Osteocyte (in vitro differentiated cells): Measurements from ENCODE around the gene TJP2. TPM values are rescaled to one million over a fixed set of nuclear protein-coding genes. Genes with fewer than 3 reads are reported as not detected.

ENCODE experiments used
- DNase-seq: peaks from one replicate; pipeline ENCODE4 v3.0.0; 2021; ENCODE audit warnings: mixed read lengths; ENCODE audit not compliant: unreplicated experiment; ENCODE audit errors: extremely low spot score
- H3K27ac Mint-ChIP-seq: one replicate; pipeline ENCODE4 v1.8.0; 2021; ENCODE audit warnings: mild to moderate bottlenecking, mixed read lengths; ENCODE audit not compliant: unreplicated experiment
- H3K27me3 Mint-ChIP-seq: one replicate; pipeline ENCODE4 v1.8.0; 2021; ENCODE audit warnings: mixed read lengths; ENCODE audit not compliant: unreplicated experiment
- H3K36me3 Mint-ChIP-seq: one replicate; pipeline ENCODE4 v1.8.0; 2021; ENCODE audit warnings: mixed read lengths; ENCODE audit not compliant: unreplicated experiment
- H3K4me1 Mint-ChIP-seq: one replicate; pipeline ENCODE4 v1.8.0; 2021; ENCODE audit warnings: mixed read lengths; ENCODE audit not compliant: unreplicated experiment
- H3K4me3 Mint-ChIP-seq: one replicate; pipeline ENCODE4 v1.8.0; 2021; ENCODE audit warnings: mild to moderate bottlenecking, moderate library complexity, mixed read lengths; ENCODE audit not compliant: unreplicated experiment
- H3K9me3 Mint-ChIP-seq: one replicate; pipeline ENCODE4 v1.8.0; 2021; ENCODE audit warnings: mixed read lengths; ENCODE audit not compliant: unreplicated experiment
- CTCF ChIP-seq: fragments of 200-600 bp; sonication (generic); IDR thresholded peaks from 2 replicates; pipeline ENCODE4 v1.5.0; 2021; ENCODE audit warnings: antibody characterized with exemption, mild to moderate bottlenecking, moderate library complexity
- total RNA-seq: library from RNA; stranded (reverse); gene quantifications from 2 replicates; pipeline ENCODE4 v1.2.1, GENCODE V29; 2021

The TJP2 gene
- total RNA-seq, 1 donor from 2014 or later: 42.7 TPM

GRCh38 chr9:69149321-69149807 is 24.7 kb upstream of the TJP2 start:
- peak overlapping the region; percentile 68 for H3K4me3 Mint-ChIP-seq
- peak; percentile 65 for TF ChIP-seq CTCF
- peaks cover 25% of the 10 kb centered on the region for H3K4me1 Mint-ChIP-seq
- DNase-seq: peak; percentile 72
- H3K27me3 Mint-ChIP-seq: no peaks in the 10 kb centered on the region
- H3K36me3 Mint-ChIP-seq: peaks cover 16% of the 10 kb centered on the region
- H3K9me3 Mint-ChIP-seq: no peaks in the 10 kb centered on the region
- H3K27ac Mint-ChIP-seq: peak overlapping the region; percentile 87

- no peaks in the 10 kb centered on the region for H3K27me3 Mint-ChIP-seq
- no peak for TF ChIP-seq CTCF
- H3K27ac Mint-ChIP-seq: no peak overlapping the region
- H3K4me1 Mint-ChIP-seq: peaks cover 26% of the 10 kb centered on the region
- no peaks in the 10 kb centered on the region for H3K9me3 Mint-ChIP-seq
- peak; percentile 59 for DNase-seq
- H3K36me3 Mint-ChIP-seq: peaks cover 15% of the 10 kb centered on the region
- no peak overlapping the region for H3K4me3 Mint-ChIP-seq
Measured at GRCh38 chr9:69151506-69151905, 22.6 kb upstream of the TJP2 start.

- Mint-ChIP-seq H3K27me3 (no peaks in the 10 kb centered on the region), H3K9me3 (no peaks in the 10 kb centered on the region), H3K27ac (no peak overlapping the region), H3K4me1 (peaks cover 19% of the 10 kb centered on the region), H3K4me3 (no peak overlapping the region), H3K36me3 (peaks cover 15% of the 10 kb centered on the region)
- TF ChIP-seq CTCF: no peak
- DNase-seq: no peak
Measured at GRCh38 chr9:69153707-69154521, 20.2 kb upstream of the TJP2 start.

GRCh38 chr9:69155341-69156030 is 18.6 kb upstream of the TJP2 start:
- Mint-ChIP-seq H3K27ac (no peak overlapping the region), H3K4me1 (peaks cover 8% of the 10 kb centered on the region), H3K36me3 (peaks cover 17% of the 10 kb centered on the region), H3K27me3 (no peaks in the 10 kb centered on the region), H3K9me3 (no peaks in the 10 kb centered on the region), H3K4me3 (no peak overlapping the region)
- DNase-seq: peak; percentile 46
- TF ChIP-seq CTCF: no peak
